ENCODE measurements around the gene C10orf90. TPM values are rescaled to one million over a fixed set of nuclear protein-coding genes. Genes with fewer than 3 reads are reported as not detected.

The C10orf90 gene
- total RNA-seq, 2 experiments from 2014 or later = not detected

DNA sequence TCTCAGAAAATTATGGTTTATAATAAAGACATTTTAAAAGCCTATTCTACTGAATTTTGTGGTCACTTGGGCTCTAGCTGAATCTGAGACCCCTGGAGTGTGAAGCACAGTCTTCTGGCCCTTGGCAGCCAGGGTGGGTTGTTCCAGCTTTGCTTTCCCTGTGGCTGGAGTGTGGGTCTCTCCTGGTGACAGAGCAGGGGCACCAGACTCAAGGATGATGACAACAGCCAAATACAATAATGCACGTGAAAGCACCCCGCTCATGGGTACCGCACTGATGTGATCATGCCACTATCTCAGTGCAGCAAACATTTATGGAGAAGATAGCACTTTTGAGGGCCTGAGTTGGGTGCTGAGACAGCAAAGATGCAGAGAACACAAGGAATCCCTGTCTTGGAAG lies 147.4 kb downstream of the C10orf90 start:
- CTCF ChIA-PET = no interaction called here

DNA sequence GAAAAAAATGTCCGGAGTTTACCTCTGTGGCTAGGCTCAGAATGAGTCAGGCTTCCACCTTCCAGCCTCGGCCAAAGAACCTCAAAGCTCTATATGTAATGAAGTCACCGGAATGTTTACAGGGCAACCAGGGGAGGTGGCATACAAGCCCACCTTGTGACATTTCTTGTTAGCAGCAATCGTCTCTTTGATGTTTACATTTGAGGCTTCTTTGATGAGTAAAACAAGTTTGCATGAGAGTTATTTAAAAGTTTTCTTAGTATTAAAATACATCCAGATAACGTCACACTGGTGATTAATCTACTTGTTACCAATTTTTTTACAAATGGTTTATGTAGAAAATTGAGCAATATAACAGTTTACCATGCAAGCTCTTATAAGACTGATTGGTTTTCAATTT lies 149.1 kb downstream of the C10orf90 start:
- ATAC-seq (ENCODE audit: poor library complexity) = no peak
- POLR2A ChIA-PET = no interaction called here
- Histone ChIP-seq H3K36me3 (ENCODE audit: insufficient read depth, low read length) (no peaks in the 10 kb centered on the region), H3K27ac (ENCODE audit: low read depth in 1 of 2, low read length in 2 of 2) (no peak overlapping the region), H3K27me3 (ENCODE audit: control insufficient read depth in 1 of 2, insufficient read depth in 2 of 2, low read length in 2 of 2) (no peaks in the 10 kb centered on the region), H3K4me3 (ENCODE audit: low read length) (no peak overlapping the region), H3K4me1 (ENCODE audit: insufficient read depth, low read length) (no peaks in the 10 kb centered on the region), H3K9me3 (ENCODE audit: control insufficient read depth in 1 of 2, insufficient read depth in 1 of 2, low read length in 2 of 2) (no peaks in the 10 kb centered on the region)
- CTCF ChIA-PET = no interaction called here
- peaks cover under 1% of the 10 kb centered on the region for H3K9me3 Mint-ChIP-seq
- no peak overlapping the region for H3K4me3 Mint-ChIP-seq
- intact Hi-C loops (cut with DNase I, micrococcal nuclease) = no loop called here
- DNase-seq = no peak
- no peak for TF ChIP-seq CTCF (IDR thresholded peaks at IDR 0.05)
- no peaks in the 10 kb centered on the region for H3K36me3 Mint-ChIP-seq (ENCODE audit: low read depth)
- no peak overlapping the region for H3K27ac Mint-ChIP-seq
- H3K4me1 Mint-ChIP-seq (ENCODE audit: low read depth) = no peaks in the 10 kb centered on the region
- H3K27me3 Mint-ChIP-seq = no peaks in the 10 kb centered on the region

More for the DNA sequence above, 147.4 kb downstream of the C10orf90 start:
- H3K36me3 ChIP-seq (ENCODE audit: insufficient read depth, low read length) = no peaks in the 10 kb centered on the region
- H3K4me1 Mint-ChIP-seq (ENCODE audit: low read depth) = no peaks in the 10 kb centered on the region
- TF ChIP-seq CTCF (IDR thresholded peaks at IDR 0.05) = no peak
- no peaks in the 10 kb centered on the region for H3K4me1 ChIP-seq (ENCODE audit: insufficient read depth, low read length)
- H3K4me3 Mint-ChIP-seq = no peak overlapping the region
- peaks cover 7% of the 10 kb centered on the region for H3K27me3 Mint-ChIP-seq
- intact Hi-C loops (cut with DNase I, micrococcal nuclease) = no loop called here
- no peaks in the 10 kb centered on the region for H3K9me3 ChIP-seq (ENCODE audit: control insufficient read depth in 1 of 2, insufficient read depth in 1 of 2, low read length in 2 of 2)
- H3K4me3 ChIP-seq (ENCODE audit: low read length) = no peak overlapping the region
- H3K36me3 Mint-ChIP-seq (ENCODE audit: low read depth) = no peaks in the 10 kb centered on the region
- ATAC-seq (ENCODE audit: poor library complexity) = no peak
- POLR2A ChIA-PET = no interaction called here
- DNase-seq = no peak
- H3K9me3 Mint-ChIP-seq = no peaks in the 10 kb centered on the region
- no peak overlapping the region for H3K27ac Mint-ChIP-seq
- H3K27me3 ChIP-seq (ENCODE audit: control insufficient read depth in 1 of 2, insufficient read depth in 2 of 2, low read length in 2 of 2) = no peaks in the 10 kb centered on the region
- no peak overlapping the region for H3K27ac ChIP-seq (ENCODE audit: low read depth in 1 of 2, low read length in 2 of 2)

DNA sequence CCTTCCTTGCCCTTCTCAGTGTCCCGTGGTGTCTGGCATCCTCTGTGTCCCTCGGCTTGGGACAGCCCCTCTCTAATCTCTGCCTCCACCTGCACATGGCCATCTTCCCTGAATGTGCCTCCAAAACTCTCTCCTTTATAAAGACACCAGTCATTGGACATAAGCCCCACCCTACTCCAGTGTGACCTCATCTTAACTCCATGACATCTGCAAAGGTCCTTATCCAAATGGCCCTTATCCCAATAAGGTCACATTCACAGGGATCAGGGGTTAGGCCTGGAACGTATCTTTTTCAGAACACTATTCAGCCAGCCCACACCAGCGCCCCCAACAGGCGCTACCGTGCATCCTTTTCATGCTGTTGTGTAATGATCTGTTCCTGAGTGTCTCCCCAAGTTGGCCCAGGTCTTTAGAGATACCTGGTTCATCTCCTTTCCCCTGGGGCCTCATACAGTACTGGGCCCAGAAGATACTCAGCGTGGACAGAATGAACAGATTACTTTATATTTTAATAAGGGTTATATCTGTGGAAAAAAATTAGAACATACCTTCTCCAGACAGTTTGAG lies 149.7 kb downstream of the C10orf90 start:
- peaks cover 3% of the 10 kb centered on the region for H3K9me3 Mint-ChIP-seq
- H3K27ac Mint-ChIP-seq = no peak overlapping the region
- ATAC-seq (ENCODE audit: poor library complexity) = no peak
- intact Hi-C loops (cut with DNase I, micrococcal nuclease) = no loop called here
- Histone ChIP-seq H3K4me3 (ENCODE audit: low read length) (no peak overlapping the region), H3K27me3 (ENCODE audit: control insufficient read depth in 1 of 2, insufficient read depth in 2 of 2, low read length in 2 of 2) (no peaks in the 10 kb centered on the region), H3K9me3 (ENCODE audit: control insufficient read depth in 1 of 2, insufficient read depth in 1 of 2, low read length in 2 of 2) (no peaks in the 10 kb centered on the region), H3K27ac (ENCODE audit: low read depth in 1 of 2, low read length in 2 of 2) (no peak overlapping the region), H3K36me3 (ENCODE audit: insufficient read depth, low read length) (no peaks in the 10 kb centered on the region), H3K4me1 (ENCODE audit: insufficient read depth, low read length) (no peaks in the 10 kb centered on the region)
- TF ChIP-seq CTCF (IDR thresholded peaks at IDR 0.05) = no peak
- no peaks in the 10 kb centered on the region for H3K4me1 Mint-ChIP-seq (ENCODE audit: low read depth)
- no peaks in the 10 kb centered on the region for H3K27me3 Mint-ChIP-seq
- POLR2A ChIA-PET = no interaction called here
- CTCF ChIA-PET = no interaction called here
- no peak overlapping the region for H3K4me3 Mint-ChIP-seq
- DNase-seq = no peak
- no peaks in the 10 kb centered on the region for H3K36me3 Mint-ChIP-seq (ENCODE audit: low read depth)
